Ovary (tissue), 9 donors: ENCODE measurements around the gene TM4SF1. TPM values are rescaled to one million over a fixed set of nuclear protein-coding genes. Genes with fewer than 3 reads are reported as not detected.

Source experiments
- DNase-seq, 5 donors: peaks; one replicate each; pipeline ENCODE4 v3.0.0-alpha.2; 2019 to 2020
- H3K27ac ChIP-seq, 2 donors: fragments of 200-600 bp; one replicate each; pipeline versions ENCODE4 v1.5.1 to v1.8.0; 2019 to 2022
- H3K27me3 ChIP-seq: fragments of 200-600 bp; one replicate; pipeline ENCODE4 v1.8.0; 2022
- H3K36me3 ChIP-seq: fragments of 200-600 bp; sonication (generic); one replicate; pipeline ENCODE4 v1.5.1; 2019
- H3K4me1 ChIP-seq: one replicate; pipeline ENCODE4 v1.8.1; 2013; ENCODE audit warnings: mild to moderate bottlenecking, moderate library complexity; ENCODE audit not compliant: insufficient read depth
- H3K4me3 ChIP-seq: fragments of 200-600 bp; sonication (generic); one replicate; pipeline ENCODE4 v1.5.1; 2017
- H3K9me3 ChIP-seq, 2 donors: fragments of 200-600 bp in 1 of 2; sonication (generic) in 1 of 2; one replicate each; pipeline versions ENCODE4 v1.5.1 to v1.8.1; 2013 to 2019; ENCODE audit warnings: mild to moderate bottlenecking in 1 of 2, moderate library complexity in 1 of 2
- EP300 ChIP-seq: sonication (generic); formaldehyde crosslinking; IDR thresholded peaks from one replicate; pipeline ENCODE4 v1.6.1; 2017; ENCODE audit warnings: antibody characterized with exemption
- POLR2A ChIP-seq: fragments of 450-650 bp; IDR thresholded peaks from one replicate; pipeline ENCODE4 v1.6.1; 2017; ENCODE audit warnings: antibody characterized with exemption, mild to moderate bottlenecking, moderate library complexity
- WGBS, 3 donors: extraction: QIAGEN DNeasy Blood & Tissue Kit in 1 of 3; methylation state at CpG; one replicate each; pipeline versions ENCODE4 v1.1.5 to v1.1.7; 2013 to 2017; 5-methylcytosine and 5-hydroxymethylcytosine counted together
- intact Hi-C, 4 donors: fragments of 100-400 bp; cut with DNase I; formaldehyde crosslinking; loops; one replicate each; pipeline versions ENCODE4 v1.11.0 to v1.15.1; 2022 to 2023
- polyA plus RNA-seq, 2 donors: library from polyadenylated mRNA; stranded (reverse); fragments of 200-250 nt in 1 of 2; fragments of 350-450 nt in 1 of 2; fragmentation: Illumina TruSeq in 1 of 2; extraction: RNeasy Lipid Tissue Mini Kit (QIAGEN cat#74804) in 1 of 2; gene quantifications; one replicate each; pipeline ENCODE4 v1.2.3, GENCODE V29; 2013 to 2014
- total RNA-seq, 7 donors: library from RNA; depleted of rRNA in 2 of 7; stranded (reverse); fragments of >200 nt in 2 of 7; fragmentation: NEBNext Ultra II Directional in 3 of 7; extraction: Animal tissue kit (Norgen Biotek cat#: 25700) in 3 of 7; gene quantifications; one replicate each; pipeline versions ENCODE4 v1.1.0 to v1.2.4, GENCODE V29; 2016 to 2023
- TF ChIP-seq, protein P1 (sequence below), 3 donors: fragments of 450-650 bp in 2 of 3; fragments of 200-600 bp in 1 of 3; IDR thresholded peaks; one replicate each; pipeline versions ENCODE4 v1.5.1 to v1.8.0; 2016 to 2022; ENCODE audit warnings: antibody characterized with exemption in 3 of 3, mild to moderate bottlenecking in 1 of 3
- donor health status: DM: no; HTN: no; CAD: no; lungs with moderate emphysema.
- donor health status: DM: no; HTN: no; CAD: no.
- donor health status: Bipolar disorder and iron deficiency.
- donor health status: DM: yes; HTN: yes; CAD: no.
- donor health status: DM: no; HTN: no; CAD: no.
- donor health status: DM: yes; HTN: yes; CAD: no.

TM4SF1 gene
- total and polyA plus RNA-seq, 9 donors = 35.6 to 207 (median 61.0) TPM

DNA sequence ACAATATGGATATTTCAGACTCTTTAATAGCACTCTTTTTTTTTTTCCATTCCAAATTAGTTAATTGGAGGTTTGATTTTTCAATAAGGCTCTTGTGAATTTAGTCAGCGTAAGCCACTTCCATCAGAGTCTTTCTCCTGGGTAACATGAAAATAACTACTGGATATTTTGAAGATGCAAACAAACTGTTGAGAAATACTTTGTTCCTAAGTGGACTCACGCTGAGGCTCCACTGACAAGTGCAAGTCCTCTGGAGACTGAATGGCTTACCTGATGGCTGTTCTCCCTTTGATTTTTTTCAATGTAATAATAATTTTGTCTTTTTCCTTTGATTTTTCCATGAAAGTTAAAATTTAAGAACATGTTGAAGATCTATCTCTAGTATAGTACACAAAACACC lies 26.0 kb upstream of the TM4SF1 start:
- 96 to 100% (median 99%) methylated on average over 2 of the region's 2 CpGs for WGBS, 3 donors
- Histone ChIP-seq H3K36me3 (no peaks in the 10 kb centered on the region), H3K9me3 (no peaks in the 10 kb centered on the region), H3K27ac (no peak overlapping the region), H3K4me1 (no peaks in the 10 kb centered on the region), H3K27me3 (no peaks in the 10 kb centered on the region), H3K4me3 (no peak overlapping the region)
- intact Hi-C loops = no loop called here
- TF ChIP-seq, protein P1, sequence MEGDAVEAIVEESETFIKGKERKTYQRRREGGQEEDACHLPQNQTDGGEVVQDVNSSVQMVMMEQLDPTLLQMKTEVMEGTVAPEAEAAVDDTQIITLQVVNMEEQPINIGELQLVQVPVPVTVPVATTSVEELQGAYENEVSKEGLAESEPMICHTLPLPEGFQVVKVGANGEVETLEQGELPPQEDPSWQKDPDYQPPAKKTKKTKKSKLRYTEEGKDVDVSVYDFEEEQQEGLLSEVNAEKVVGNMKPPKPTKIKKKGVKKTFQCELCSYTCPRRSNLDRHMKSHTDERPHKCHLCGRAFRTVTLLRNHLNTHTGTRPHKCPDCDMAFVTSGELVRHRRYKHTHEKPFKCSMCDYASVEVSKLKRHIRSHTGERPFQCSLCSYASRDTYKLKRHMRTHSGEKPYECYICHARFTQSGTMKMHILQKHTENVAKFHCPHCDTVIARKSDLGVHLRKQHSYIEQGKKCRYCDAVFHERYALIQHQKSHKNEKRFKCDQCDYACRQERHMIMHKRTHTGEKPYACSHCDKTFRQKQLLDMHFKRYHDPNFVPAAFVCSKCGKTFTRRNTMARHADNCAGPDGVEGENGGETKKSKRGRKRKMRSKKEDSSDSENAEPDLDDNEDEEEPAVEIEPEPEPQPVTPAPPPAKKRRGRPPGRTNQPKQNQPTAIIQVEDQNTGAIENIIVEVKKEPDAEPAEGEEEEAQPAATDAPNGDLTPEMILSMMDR (IDR thresholded peaks at IDR 0.05) = no peak
- TF ChIP-seq POLR2A (no peak), EP300 (no peak)
- DNase-seq = no peak

DNA sequence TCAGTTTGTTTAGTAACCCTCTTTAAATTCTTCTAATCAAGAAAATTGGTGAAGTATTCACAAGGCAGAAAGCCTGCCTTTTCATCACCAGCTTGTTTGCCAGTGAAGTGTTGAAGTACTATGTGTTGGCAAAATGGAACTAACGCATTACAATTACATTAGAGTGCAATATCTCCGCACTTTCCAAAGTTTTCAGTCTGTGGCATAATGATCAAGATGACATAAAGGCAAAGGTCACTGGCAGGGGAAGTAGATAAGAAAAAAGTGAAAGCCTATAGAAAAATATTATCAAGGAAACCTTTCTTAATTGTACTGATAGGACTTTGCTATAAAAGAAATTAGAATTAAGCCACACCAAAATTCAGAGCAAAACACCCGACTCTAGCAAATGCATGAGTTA lies 25.0 kb upstream of the TM4SF1 start:
- no peaks in the 10 kb centered on the region for H3K4me1 ChIP-seq
- intact Hi-C loops = no loop called here
- TF ChIP-seq EP300 (no peak), POLR2A (no peak)
- TF ChIP-seq, protein P1 (IDR thresholded peaks at IDR 0.05) = no peak
- H3K27me3 ChIP-seq = no peaks in the 10 kb centered on the region
- H3K9me3 ChIP-seq = no peaks in the 10 kb centered on the region
- no peak for DNase-seq
- no peak overlapping the region for H3K27ac ChIP-seq
- H3K4me3 ChIP-seq = no peak overlapping the region
- H3K36me3 ChIP-seq = no peaks in the 10 kb centered on the region
- WGBS, 3 donors = 93 to 98% (median 96%) methylated on average over 3 of the region's 3 CpGs

DNA sequence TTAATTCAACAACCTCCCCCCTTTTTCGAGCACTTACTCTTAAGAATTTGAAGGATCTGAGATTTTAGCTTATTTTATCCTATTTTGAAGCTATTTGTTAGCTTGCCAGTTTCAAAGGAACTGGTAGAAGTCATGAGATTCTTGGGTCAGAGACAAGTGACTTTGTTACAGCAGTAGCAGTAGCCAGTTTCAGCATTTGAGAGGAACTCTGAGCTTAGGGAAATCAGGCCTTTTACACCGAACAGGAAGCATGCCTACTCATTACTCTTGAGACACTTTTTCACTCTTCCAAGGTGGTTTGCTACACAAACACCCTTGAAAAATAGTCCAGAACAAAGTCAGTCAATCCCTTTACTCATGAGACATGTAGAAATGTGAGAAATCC lies 24.5 kb upstream of the TM4SF1 start:
- H3K9me3 ChIP-seq = no peaks in the 10 kb centered on the region
- no peaks in the 10 kb centered on the region for H3K4me1 ChIP-seq
- no peaks in the 10 kb centered on the region for H3K27me3 ChIP-seq
- intact Hi-C loops = no loop called here
- no peak for TF ChIP-seq EP300
- TF ChIP-seq POLR2A = no peak
- TF ChIP-seq, protein P1 (IDR thresholded peaks at IDR 0.05) = no peak
- 78 to 92% (median 88%) methylated on average over 2 of the region's 2 CpGs for WGBS, 3 donors
- no peak overlapping the region for H3K4me3 ChIP-seq
- no peak for DNase-seq
- no peak overlapping the region for H3K27ac ChIP-seq
- H3K36me3 ChIP-seq = no peaks in the 10 kb centered on the region

DNA sequence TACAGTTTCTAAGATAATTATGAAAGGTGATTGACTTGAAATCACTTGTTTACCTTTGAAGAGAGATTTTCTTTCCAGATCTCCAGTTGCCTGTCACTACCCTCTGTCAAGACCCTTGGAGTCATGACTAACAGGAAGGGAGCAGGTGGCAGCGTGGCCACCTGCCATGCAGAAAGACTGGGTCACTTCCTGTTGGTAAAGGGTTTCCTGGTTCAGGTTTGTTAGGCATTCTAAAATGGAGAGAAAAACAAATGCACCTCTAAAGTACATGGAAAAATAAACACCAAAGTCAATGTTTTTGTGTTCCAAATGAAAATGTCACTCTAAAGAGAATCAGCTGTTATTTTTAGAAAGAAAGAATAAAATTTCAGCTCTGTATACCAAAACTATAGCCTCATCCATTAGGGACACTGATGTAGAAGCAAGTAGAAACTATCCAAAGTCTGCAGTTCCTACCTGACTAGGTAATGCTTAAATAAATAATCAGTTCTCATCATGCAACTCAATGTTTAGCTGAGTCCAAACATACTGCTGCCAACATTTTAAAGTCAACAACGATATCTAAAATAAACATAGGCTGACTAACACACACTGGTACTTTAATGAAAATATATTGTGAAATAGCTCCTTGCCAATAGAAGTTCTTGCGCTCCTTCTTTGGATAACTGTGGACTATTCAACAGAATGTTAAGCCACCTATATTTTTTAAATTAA lies 23.9 kb upstream of the TM4SF1 start:
- TF ChIP-seq, protein P1 (IDR thresholded peaks at IDR 0.05) = no peak
- no peak for TF ChIP-seq POLR2A
- no peak for TF ChIP-seq EP300
- Histone ChIP-seq H3K4me3 (no peak overlapping the region), H3K36me3 (no peaks in the 10 kb centered on the region), H3K4me1 (no peaks in the 10 kb centered on the region), H3K27me3 (no peaks in the 10 kb centered on the region), H3K27ac (no peak overlapping the region), H3K9me3 (no peaks in the 10 kb centered on the region)
- 55 to 64% (median 56%) methylated on average over 3 of the region's 3 CpGs for WGBS, 3 donors
- no peak for DNase-seq
- intact Hi-C loops = no loop called here
